GM19193 (cell line): Measurements from ENCODE around the gene RYR2.

Source experiments
- POLR2A ChIP-seq: IDR thresholded peaks from 4 replicates; pipeline ENCODE4 v1.6.1; 2011; ENCODE audit not compliant: insufficient read depth, insufficient read length; ENCODE audit errors: extremely low read depth

RYR2 gene

DNA sequence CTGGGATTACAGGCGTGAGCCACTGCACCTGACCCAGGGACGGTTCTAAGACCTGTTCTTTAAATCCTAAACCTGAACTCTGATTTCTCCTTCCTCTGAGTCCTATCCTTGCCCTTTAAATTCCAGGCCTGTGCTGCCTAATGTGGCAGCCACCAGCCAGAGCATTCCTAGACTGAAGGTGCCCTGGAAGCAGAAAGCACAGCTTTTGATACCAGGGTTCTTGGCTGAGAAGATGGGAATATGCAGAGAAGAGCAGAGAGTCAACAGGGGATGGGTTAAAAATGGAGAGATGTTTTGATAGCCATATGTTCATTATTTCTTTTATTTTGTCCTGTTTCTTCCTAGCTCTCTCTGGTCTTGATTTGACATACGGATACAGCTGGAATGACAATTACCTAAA is 49.7 kb downstream of the RYR2 start:
- no peak for TF ChIP-seq POLR2A

DNA sequence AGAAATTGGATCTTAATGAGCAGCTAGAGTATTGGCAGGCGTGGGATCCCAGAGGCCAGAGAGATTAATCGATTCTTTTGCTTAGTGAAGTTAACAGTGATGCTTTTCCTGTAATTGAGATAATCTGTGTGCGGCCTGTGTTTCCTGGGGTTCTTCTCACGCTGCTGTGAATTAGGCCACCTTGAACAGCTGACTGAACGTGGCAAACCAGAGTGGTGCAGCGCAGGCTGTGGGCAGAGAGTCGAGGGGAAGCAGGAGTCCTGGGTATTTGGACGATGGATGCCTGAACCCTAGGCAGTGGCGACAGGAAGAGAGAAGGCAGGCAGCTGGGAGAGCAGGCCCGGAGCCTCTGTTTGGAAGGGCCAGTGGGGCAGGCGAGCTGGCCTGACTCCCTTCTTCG is 51.7 kb downstream of the RYR2 start:
- TF ChIP-seq POLR2A, result no peak

DNA sequence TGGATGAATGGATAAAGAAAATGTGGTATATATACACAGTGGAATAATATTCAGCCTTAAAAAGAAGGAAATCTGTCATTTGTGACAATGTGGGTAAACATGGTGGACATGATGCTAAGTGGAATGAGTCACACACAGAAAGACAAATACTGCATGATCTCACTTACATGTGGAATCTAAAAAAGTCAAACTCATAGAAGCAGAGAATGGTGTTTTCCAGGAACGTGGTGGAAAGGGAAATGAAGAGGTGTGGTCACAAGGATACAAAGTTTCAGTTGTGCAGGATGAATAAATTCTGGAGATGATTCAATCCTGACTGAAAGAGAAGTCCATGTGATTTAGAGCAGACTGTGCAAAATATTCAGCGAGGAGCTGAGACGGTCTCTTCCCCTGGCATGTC is 56.6 kb downstream of the RYR2 start:
- TF ChIP-seq POLR2A, result no peak

DNA sequence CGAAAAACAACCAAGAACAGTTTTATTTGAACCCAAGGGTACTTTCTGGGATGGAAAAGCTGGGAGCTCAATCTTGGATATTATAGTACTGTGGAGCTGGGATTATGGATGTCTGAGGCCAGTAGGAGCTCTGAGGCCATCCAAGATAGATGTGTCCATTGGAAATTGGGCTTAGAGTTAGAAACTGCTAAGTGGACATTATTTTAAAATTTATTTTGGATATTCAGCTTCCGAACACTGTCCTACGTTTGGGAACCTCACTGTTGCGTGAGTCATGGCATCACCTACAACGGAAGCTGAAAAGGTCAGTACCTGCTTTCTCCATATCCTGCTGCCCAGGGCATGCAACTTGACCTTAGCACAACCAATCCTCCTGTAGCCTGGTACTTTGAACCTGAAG is 61.0 kb downstream of the RYR2 start:
- TF ChIP-seq POLR2A, result no peak

DNA sequence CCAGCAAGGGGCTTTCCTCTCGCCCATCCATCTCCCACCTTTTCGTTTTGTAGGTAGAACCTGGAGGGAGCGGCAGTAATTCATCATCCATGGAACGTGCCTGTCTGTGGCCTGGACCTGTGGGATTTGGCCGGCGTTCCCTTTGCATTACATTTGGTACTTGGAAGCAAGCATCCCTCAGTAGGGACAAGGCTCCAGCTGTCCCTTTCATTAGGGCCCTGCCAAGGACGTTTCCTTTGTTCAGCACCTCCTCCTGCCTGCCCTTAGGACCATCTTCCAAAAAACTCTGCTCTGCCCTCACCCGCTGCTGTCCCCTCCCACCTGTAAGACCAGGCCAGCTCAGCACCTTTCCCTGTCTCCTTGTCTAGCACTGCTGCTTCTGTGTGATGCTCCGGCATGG is 62.1 kb downstream of the RYR2 start:
- TF ChIP-seq POLR2A, result no peak

DNA sequence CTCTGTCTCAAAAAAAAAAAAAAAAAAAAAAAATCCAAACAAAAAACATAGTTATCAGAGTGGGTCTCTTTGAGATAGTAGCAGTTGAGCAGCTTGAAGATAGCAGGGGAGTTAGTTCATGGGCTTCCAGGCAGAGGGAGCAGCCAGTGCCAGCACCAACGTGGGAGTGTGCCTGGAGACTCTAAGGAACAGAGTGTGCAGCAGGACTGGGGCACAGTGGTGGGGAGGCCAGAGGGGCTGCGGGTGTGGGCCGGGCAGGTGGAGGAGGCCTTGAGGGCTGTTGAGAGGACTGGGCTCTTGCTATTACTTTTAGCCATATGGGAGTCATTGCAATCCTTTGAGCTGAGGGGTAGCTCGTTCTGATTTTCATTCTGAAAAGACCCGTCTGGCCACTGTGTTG is 63.8 kb downstream of the RYR2 start:
- TF ChIP-seq POLR2A, result no peak

DNA sequence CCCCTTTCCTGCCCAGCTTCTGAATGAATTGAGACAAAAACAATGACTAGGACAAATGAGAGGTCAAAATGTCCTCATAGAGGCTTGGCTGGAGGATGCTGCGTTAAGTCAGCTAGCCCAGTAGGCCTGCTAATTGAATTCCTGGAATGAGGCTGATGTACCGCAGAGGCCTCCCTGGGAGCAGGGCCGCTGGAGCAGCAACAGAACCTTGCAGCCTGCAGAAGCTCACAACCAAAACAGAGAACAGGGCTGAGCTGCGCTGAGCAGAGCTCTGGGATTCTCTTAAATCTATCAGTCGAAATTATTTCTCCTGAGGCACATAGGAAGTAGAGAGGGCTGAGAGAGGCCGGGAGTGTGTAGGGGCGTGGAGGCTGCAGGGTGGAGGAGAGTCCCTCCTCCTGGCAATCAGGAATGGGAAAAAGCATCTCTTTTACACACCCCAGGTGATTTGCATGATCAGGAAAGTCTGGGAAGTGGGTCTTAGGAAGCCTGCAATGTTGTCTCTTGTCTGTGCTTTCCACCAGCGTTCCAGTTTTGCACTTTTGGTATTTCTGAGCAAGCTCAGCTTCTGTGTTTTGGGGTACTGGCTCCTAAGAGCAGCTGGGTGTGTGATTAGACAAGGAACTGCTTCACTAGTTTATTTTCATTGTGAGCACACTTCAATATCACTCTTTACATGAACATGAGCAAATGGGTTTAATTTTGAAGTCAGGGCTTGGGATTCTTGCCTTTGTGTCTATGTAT is 66.5 kb downstream of the RYR2 start:
- TF ChIP-seq POLR2A, result no peak

DNA sequence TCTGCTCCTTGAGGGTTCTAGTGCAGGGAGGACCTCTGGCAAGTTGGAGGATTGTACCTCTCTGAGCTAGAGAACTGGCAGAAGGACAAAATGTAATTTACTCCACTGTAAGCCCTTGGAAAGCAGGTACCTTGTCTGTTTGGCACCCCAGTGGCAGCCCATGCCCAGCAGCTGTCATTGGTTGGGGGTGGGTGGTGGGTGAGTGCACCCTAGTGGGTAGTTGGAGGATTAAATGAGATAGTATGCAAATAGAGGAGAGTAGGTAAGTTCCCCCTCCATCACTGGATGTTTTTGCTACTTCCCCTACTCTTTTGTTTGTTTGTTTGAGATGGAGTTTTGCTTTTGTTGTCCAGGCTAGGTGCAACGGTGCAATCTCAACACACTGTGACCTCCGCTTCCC is 69.8 kb downstream of the RYR2 start:
- no peak for TF ChIP-seq POLR2A

DNA sequence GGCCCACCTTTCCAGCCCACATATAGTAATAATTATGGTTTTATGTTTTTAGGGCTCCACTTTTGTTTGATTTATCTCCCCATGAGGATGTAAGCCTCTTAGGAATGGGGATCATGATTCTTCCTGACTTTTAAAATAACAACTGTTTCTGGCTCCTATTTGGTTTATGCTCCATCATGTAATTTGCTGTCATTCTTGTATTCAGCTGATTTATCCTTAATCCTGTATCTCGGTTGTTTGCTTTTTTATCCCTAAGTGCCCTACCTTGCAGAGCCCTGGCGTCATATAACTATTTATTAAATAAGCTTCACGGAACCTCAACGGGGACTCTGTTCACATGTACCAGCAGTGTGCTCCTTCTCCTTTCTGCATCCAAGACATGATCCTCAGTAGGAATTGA is 70.7 kb downstream of the RYR2 start:
- no peak for TF ChIP-seq POLR2A

DNA sequence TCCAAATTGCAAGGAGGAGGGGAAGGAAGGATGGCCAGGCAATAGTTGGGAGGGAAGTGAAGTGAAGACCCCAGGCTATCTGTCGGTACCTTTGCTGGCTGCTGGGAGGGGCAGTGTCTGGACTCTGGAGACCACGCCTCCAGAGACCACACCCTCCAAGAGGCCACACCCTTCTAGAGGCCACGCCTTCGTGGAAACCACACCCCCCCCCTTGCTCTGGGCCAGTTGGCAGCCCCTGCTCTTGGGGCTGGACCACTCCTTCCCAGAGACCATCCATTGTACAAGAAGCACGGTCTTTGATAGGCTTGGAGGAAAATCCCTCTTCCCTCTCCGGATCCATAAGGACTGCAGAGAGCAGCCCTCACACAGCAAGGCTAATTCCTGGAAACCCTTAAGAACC is 73.1 kb downstream of the RYR2 start:
- no peak for TF ChIP-seq POLR2A

DNA sequence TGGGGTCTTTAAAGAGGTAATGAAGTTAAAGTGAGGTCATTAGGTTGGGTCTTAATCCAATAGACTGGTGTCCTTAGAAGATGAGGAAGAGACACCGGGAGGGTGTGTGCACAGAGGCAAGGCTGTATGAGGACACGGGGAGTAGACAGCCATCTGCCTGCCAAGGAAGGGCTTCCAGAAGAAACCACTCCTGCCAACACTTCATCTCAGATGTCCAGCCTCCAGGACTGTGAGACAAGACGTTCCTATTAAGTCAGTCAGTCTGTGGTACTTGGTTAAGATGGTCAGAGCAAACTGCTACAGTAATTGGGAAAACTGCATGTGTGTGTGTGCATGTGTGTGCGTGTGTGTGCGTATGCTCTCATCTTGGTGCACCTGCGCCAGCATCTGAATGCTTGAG is 77.1 kb downstream of the RYR2 start:
- no peak for TF ChIP-seq POLR2A

DNA sequence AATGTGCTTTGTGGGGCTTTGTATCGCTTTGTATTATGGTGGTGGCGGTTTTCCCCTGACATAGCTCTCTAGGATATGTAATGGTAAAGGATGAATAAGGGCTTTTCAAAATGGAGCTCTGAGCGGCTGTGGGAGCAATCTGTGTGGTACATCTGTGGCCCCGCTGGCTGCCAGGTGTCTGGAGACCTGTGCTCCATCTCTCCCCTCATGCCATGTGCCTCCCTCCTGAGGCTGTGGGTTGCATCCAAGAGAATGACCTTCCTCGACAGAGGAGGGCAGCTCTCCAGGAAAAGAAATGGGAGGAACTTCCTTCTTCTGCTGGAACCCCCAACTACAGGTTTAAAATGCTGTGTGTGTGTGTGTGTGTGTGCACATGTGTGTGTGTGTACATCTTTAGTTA is 78.7 kb downstream of the RYR2 start:
- no peak for TF ChIP-seq POLR2A

DNA sequence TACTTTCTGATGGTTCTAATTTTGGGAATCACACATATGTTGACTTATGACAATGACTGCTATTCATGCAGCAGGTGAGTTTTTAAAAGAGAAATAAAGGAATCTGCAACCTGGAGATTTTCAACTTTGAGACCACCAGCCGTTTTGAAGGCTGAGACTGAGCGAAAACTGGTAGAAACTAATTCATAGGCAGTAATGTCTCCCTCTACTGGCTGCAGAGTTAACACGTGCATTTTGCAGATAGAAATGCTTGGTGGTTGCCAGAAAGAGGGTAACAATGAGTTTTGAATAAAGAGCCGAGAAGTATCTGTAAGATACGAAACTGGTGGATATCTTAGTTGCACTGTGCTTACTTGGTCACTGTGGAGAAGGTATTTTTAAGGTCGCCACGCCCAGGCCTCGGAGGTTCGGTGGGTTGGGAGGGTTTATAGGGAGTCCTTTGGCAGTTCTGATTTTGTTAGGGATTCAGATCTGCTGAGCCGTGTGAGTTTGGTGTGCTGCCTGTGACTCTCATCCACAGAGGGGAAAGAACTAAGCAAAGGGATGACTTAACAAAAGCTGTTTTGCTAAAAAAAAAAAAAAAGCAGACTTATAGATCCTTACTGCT is 83.0 kb downstream of the RYR2 start:
- TF ChIP-seq POLR2A, result no peak

DNA sequence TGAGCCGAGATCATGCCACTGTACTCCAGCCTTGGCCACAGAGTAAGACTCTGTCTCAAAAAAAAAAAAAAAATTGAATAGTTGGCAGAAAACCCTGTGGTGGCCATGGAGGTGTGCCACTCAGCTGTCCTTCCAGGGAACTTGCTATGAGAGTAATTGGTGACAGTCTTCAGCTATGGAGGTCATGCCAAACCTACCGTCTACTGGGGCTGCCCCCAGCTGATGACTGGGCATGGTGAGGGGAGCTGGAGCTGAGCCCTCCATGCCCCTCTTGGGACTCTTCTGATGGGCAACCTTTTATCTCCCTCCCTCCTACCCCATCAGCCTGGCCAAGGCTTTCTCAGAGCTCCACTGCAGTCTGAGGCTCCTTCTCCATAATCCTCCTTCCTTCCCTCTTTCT is 84.2 kb downstream of the RYR2 start:
- no peak for TF ChIP-seq POLR2A

DNA sequence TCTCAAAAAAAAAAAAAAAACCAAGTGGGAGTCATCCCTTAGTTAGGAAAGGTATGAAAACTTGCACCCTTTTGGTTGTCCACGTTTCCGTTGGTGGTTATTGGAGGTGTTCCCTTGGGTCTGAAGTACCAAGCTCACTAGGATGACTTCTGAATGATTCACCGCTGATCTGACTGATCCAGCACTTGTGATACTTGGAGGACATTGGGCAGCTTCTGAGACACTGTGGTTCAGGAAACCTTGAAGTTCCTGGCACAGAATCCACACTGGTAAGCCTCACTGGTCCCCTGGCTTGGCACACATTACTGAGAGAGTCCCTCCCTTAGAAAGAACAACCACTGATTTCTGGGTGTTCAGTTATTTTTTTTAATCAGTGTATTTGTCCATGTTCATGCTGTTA is 91.9 kb downstream of the RYR2 start:
- TF ChIP-seq POLR2A, result no peak

DNA sequence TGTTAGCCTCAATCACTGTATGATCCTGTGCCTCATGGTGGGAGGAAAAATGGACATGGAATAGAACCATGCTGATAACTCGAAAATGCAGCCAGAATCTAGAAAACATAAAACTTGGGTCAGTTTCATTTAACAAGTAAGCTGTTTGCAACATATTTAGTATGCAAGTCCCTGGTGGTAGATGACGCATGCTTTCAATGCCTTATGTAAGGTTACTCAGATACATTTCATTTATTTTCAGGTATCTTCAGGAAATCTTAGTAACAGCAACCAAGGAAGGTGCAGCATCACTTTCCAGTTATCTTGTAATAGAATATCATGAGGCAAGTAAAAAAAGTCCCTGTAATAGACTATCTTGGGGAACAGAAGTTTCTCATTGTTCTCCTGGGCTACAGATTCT is 92.9 kb downstream of the RYR2 start:
- TF ChIP-seq POLR2A, result no peak

DNA sequence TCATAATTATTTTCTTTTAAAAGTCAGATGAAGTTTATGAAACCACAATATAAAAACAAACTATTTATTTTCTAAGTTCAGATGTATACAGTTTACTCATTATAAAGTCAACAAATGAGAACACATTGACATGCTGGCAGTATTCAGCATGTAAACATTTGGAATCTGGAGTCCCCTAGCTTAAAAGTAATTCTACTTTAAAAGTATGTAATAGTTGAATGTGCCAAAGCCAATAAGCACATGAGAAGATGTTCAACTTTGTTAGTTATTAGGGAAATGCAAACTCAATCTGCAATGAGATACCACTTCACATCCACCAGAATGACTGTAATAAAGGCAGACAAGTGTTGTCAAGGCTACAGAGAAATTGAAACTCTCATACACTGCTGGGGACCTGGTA is 96.6 kb downstream of the RYR2 start:
- no peak for TF ChIP-seq POLR2A
